ENCODE measurements around the gene SLC22A14.
"Not testable (repeated sequence)": the region's sequence is repeated elsewhere in the genome, so short reads cannot be mapped to it uniquely, and the experiment has no call there.

SLC22A14 gene

GRCh38 chr3:38281895-38282686, at the start of gene SLC22A14:
SLC22A14 (plus strand) TSS chr3:38282294; CDS start chr3:38306027, 23,733 bp downstream.
- DNase-seq: no peak

- peak; percentile 13 for DNase-seq
Measured at GRCh38 chr3:38232701-38233100, 49.4 kb upstream of the SLC22A14 start.

GRCh38 chr3:38235466-38235865, 46.6 kb upstream of the SLC22A14 start:
- no peak for DNase-seq

GRCh38 chr3:38238416-38239008, 43.6 kb upstream of the SLC22A14 start:
- DNase-seq: no peak

- not testable (repeated sequence) for DNase-seq
Measured at GRCh38 chr3:38242812-38243211, 39.3 kb upstream of the SLC22A14 start.

GRCh38 chr3:38245930-38246329, 36.2 kb upstream of the SLC22A14 start:
- DNase-seq: no peak

GRCh38 chr3:38247366-38248035, 34.6 kb upstream of the SLC22A14 start:
- peak; percentile 17 for DNase-seq

- no peak for DNase-seq
Measured at GRCh38 chr3:38250198-38250597, 31.9 kb upstream of the SLC22A14 start.

- no peak for DNase-seq
Measured at GRCh38 chr3:38251197-38251596, 30.9 kb upstream of the SLC22A14 start.

- no peak for DNase-seq
Measured at GRCh38 chr3:38253704-38254103, 28.4 kb upstream of the SLC22A14 start.

- DNase-seq: no peak
Measured at GRCh38 chr3:38254872-38255271, 27.2 kb upstream of the SLC22A14 start.

- DNase-seq: no peak
Measured at GRCh38 chr3:38255627-38256026, 26.5 kb upstream of the SLC22A14 start.

- DNase-seq: no peak
Measured at GRCh38 chr3:38257583-38257982, 24.5 kb upstream of the SLC22A14 start.

- no peak for DNase-seq
Measured at GRCh38 chr3:38260474-38260873, 21.6 kb upstream of the SLC22A14 start.

- no peak for DNase-seq
Measured at GRCh38 chr3:38264353-38264771, 17.7 kb upstream of the SLC22A14 start.

GRCh38 chr3:38264779-38265178, 17.3 kb upstream of the SLC22A14 start:
- no peak for DNase-seq

GRCh38 chr3:38265604-38266307, 16.3 kb upstream of the SLC22A14 start, which contains the start of gene SLC22A13:
SLC22A13 (plus strand) TSS chr3:38265812; CDS start chr3:38265861, 49 bp downstream.
- no peak for DNase-seq

- no peak for DNase-seq
Measured at GRCh38 chr3:38266810-38267209, 15.3 kb upstream of the SLC22A14 start.

GRCh38 chr3:38267662-38268061, 14.4 kb upstream of the SLC22A14 start:
- no peak for DNase-seq

- DNase-seq: peak; percentile 46
Measured at GRCh38 chr3:38268087-38268486, 14.0 kb upstream of the SLC22A14 start.

- peak; percentile 56 for DNase-seq
Measured at GRCh38 chr3:38268522-38268921, 13.6 kb upstream of the SLC22A14 start.

GRCh38 chr3:38270606-38271005, 11.5 kb upstream of the SLC22A14 start:
- no peak for DNase-seq

GRCh38 chr3:38271553-38271952, 10.5 kb upstream of the SLC22A14 start:
- DNase-seq: no peak

Measured in inflammatory macrophage treated with lipopolysaccharide for 4 hours (primary cell).